ENCODE data around the gene LHCGR.

Gene LHCGR

GRCh38 chr2:48728295-48728694 is 27.2 kb downstream of the LHCGR start:
- H3K4me1 ChIP-seq (ENCODE audit: insufficient read depth, low read length), result peaks cover 13% of the 10 kb centered on the region
- no peaks in the 10 kb centered on the region for H3K36me3 ChIP-seq (ENCODE audit: insufficient read depth, low read length)
- no peak overlapping the region for H3K9ac ChIP-seq (ENCODE audit: low read depth, low read length)
- no peaks in the 10 kb centered on the region for H3K9me3 ChIP-seq (ENCODE audit: control insufficient read depth, insufficient read depth, low read length)

- no peaks in the 10 kb centered on the region for H3K9me3 ChIP-seq (ENCODE audit: control insufficient read depth, insufficient read depth, low read length)
- peaks cover 13% of the 10 kb centered on the region for H3K4me1 ChIP-seq (ENCODE audit: insufficient read depth, low read length)
- H3K9ac ChIP-seq (ENCODE audit: low read depth, low read length), result no peak overlapping the region
- H3K36me3 ChIP-seq (ENCODE audit: insufficient read depth, low read length), result no peaks in the 10 kb centered on the region
Measured at GRCh38 chr2:48727560-48727959, 28.0 kb downstream of the LHCGR start.

GRCh38 chr2:48725696-48726494 is 29.6 kb downstream of the LHCGR start:
- H3K9ac ChIP-seq (ENCODE audit: low read depth, low read length), result no peak overlapping the region
- H3K4me1 ChIP-seq (ENCODE audit: insufficient read depth, low read length), result peaks cover 13% of the 10 kb centered on the region
- no peaks in the 10 kb centered on the region for H3K36me3 ChIP-seq (ENCODE audit: insufficient read depth, low read length)
- H3K9me3 ChIP-seq (ENCODE audit: control insufficient read depth, insufficient read depth, low read length), result no peaks in the 10 kb centered on the region

DNA sequence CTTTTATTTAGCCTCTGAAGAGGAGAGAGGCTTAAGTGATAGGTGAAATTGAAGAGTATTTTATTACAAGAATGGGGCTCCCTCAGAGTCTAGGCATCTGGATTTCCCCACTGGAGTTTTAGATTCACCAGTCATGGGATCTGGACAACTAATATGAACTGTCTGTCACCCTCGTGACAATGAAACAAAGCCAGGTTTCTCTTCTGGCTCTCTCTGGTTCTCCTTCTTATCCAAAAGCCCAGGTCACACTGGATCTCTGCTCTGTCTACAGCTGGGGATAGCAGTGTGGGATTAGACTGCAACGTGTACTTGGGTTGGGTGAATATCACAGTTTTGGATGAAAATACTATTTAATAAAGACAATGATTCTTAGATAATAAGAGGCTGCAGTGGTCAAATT is 31.2 kb downstream of the LHCGR start:
- no peaks in the 10 kb centered on the region for H3K9me3 ChIP-seq (ENCODE audit: control insufficient read depth, insufficient read depth, low read length)
- H3K9ac ChIP-seq (ENCODE audit: low read depth, low read length), result no peak overlapping the region
- peaks cover 6% of the 10 kb centered on the region; the same call in 1 of the 2 replicates for H3K4me1 ChIP-seq (ENCODE audit: insufficient read depth, low read length)
- no peaks in the 10 kb centered on the region for H3K36me3 ChIP-seq (ENCODE audit: insufficient read depth, low read length)

DNA sequence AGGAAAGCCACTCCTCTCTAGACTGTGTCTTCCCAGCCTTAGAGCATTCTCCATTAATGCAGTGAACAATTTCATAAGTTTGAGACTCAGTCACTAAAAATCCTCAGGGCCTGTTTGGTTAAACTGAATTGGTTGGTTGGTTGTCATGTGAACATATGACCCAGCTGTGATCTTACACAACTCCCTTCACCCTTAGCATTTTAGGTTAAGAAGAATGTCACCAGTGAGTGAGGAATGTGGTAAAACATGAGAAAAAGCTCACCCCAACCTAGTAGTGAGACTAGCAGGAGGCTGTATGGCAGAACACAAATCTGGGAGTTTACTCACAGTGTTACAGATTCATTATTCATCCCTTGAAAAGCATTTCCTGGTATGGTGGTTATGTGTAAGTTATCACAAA is 32.4 kb downstream of the LHCGR start:
- peaks cover 5% of the 10 kb centered on the region; the same call in 1 of the 2 replicates for H3K4me1 ChIP-seq (ENCODE audit: insufficient read depth, low read length)
- no peaks in the 10 kb centered on the region for H3K36me3 ChIP-seq (ENCODE audit: insufficient read depth, low read length)
- no peaks in the 10 kb centered on the region for H3K9me3 ChIP-seq (ENCODE audit: control insufficient read depth, insufficient read depth, low read length)
- H3K9ac ChIP-seq (ENCODE audit: low read depth, low read length), result no peak overlapping the region

DNA sequence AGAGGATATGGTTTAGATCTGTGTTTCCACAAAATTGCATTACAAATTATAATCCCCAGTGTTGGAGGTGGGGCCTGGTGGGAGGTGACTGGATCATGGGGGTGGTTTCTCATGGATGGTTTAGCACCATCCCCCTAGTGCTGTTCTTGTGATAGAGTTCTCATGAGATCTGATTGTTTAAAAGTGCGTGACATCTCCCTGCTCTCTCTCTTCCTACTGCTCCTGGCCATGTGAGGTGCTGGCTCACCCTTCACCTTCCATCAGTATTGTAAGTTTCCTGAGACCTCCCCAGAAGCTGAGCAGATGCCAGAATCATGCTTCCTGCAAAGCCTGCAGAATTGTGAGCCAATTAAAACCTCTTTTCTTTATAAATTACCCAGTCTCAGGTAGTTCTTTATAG is 33.1 kb downstream of the LHCGR start:
- Histone ChIP-seq H3K9ac (ENCODE audit: low read depth, low read length) (no peak overlapping the region), H3K9me3 (ENCODE audit: control insufficient read depth, insufficient read depth, low read length) (no peaks in the 10 kb centered on the region), H3K4me1 (ENCODE audit: insufficient read depth, low read length) (0 out of 2 replicates have a peak, but pooled peaks cover 5% of the 10 kb centered on the region), H3K36me3 (ENCODE audit: insufficient read depth, low read length) (no peaks in the 10 kb centered on the region)

- H3K4me1 ChIP-seq (ENCODE audit: insufficient read depth, low read length), result 0 out of 2 replicates have a peak, but pooled peaks cover 5% of the 10 kb centered on the region
- H3K36me3 ChIP-seq (ENCODE audit: insufficient read depth, low read length), result no peaks in the 10 kb centered on the region
- H3K9ac ChIP-seq (ENCODE audit: low read depth, low read length), result no peak overlapping the region
- no peaks in the 10 kb centered on the region for H3K9me3 ChIP-seq (ENCODE audit: control insufficient read depth, insufficient read depth, low read length)
Measured at GRCh38 chr2:48721158-48721557, 34.4 kb downstream of the LHCGR start.

DNA sequence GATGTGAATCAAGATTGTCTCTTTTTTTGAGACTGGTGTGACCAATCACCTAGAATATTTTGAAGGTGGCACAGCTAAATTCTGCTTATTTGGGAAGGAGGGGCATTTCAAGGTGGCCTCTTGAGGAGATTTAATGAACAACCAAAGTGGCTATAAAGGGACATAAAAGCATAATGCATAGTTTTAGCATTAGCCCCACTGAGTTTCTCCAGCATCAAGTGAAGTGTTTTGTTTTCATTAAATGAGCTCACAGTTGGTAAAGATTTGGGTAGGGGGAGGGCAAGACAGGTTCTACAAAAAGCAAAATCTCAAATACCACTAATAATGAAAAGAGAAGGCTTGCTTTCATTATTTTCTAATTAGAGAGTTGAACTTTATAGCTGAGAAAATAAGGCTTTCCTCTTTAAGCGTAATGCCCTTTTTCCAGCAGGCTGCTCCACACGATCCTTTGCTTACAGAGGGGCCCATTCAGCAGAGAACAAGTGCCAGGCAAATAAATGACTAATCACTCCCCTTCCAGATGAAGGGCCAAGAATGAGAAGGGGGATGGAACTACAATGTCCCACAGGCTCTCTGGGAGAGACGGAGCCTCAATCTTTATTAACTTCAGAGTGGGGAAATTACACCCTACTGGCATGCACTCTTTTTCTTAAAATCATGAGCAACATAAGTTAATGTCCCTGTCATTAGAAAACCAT is 35.9 kb downstream of the LHCGR start:
- Histone ChIP-seq H3K9me3 (ENCODE audit: control insufficient read depth, insufficient read depth, low read length) (no peaks in the 10 kb centered on the region), H3K36me3 (ENCODE audit: insufficient read depth, low read length) (no peaks in the 10 kb centered on the region), H3K4me1 (ENCODE audit: insufficient read depth, low read length) (peaks cover 20% of the 10 kb centered on the region), H3K9ac (ENCODE audit: low read depth, low read length) (no peak overlapping the region)

DNA sequence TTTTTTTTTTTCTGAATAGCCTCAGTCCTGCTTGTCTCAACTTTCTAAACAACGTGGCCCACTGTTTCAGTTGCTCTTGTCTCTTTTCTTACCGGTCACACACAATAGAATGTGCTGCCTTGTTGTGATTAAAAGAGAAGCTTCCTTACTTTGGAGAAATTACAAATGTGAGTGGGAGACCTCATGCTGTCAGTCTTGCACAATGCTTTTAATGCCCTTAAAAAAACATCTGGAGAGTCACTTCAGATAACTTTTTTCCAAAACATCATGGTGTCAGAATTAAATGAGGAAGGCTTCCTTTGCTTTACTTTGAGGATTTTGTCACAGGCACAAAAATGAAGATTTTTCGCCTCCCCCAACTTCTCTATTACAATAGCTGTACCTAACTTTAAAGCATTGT is 37.7 kb downstream of the LHCGR start:
- no peaks in the 10 kb centered on the region for H3K36me3 ChIP-seq (ENCODE audit: insufficient read depth, low read length)
- no peaks in the 10 kb centered on the region for H3K9me3 ChIP-seq (ENCODE audit: control insufficient read depth, insufficient read depth, low read length)
- no peak overlapping the region for H3K9ac ChIP-seq (ENCODE audit: low read depth, low read length)
- peaks cover 21% of the 10 kb centered on the region for H3K4me1 ChIP-seq (ENCODE audit: insufficient read depth, low read length)

GRCh38 chr2:48715956-48716355 is 39.6 kb downstream of the LHCGR start:
- no peaks in the 10 kb centered on the region; the same call in 1 of the 2 replicates for H3K9me3 ChIP-seq (ENCODE audit: control insufficient read depth, insufficient read depth, low read length)
- no peaks in the 10 kb centered on the region for H3K36me3 ChIP-seq (ENCODE audit: insufficient read depth, low read length)
- no peak overlapping the region for H3K9ac ChIP-seq (ENCODE audit: low read depth, low read length)
- peaks cover 21% of the 10 kb centered on the region for H3K4me1 ChIP-seq (ENCODE audit: insufficient read depth, low read length)

- Histone ChIP-seq H3K36me3 (ENCODE audit: insufficient read depth, low read length) (no peaks in the 10 kb centered on the region), H3K9ac (ENCODE audit: low read depth, low read length) (no peak overlapping the region), H3K4me1 (ENCODE audit: insufficient read depth, low read length) (peaks cover 21% of the 10 kb centered on the region), H3K9me3 (ENCODE audit: control insufficient read depth, insufficient read depth, low read length) (no peaks in the 10 kb centered on the region; the same call in 1 of the 2 replicates)
Measured at GRCh38 chr2:48715042-48715899, 40.3 kb downstream of the LHCGR start.

- no peak overlapping the region for H3K9ac ChIP-seq (ENCODE audit: low read depth, low read length)
- H3K36me3 ChIP-seq (ENCODE audit: insufficient read depth, low read length), result no peaks in the 10 kb centered on the region
- H3K9me3 ChIP-seq (ENCODE audit: control insufficient read depth, insufficient read depth, low read length), result no peaks in the 10 kb centered on the region; the same call in 1 of the 2 replicates
- peaks cover 16% of the 10 kb centered on the region for H3K4me1 ChIP-seq (ENCODE audit: insufficient read depth, low read length)
Measured at GRCh38 chr2:48714245-48714644, 41.3 kb downstream of the LHCGR start.

- Histone ChIP-seq H3K9ac (ENCODE audit: low read depth, low read length) (no peak overlapping the region), H3K36me3 (ENCODE audit: insufficient read depth, low read length) (no peaks in the 10 kb centered on the region), H3K4me1 (ENCODE audit: insufficient read depth, low read length) (peaks cover 16% of the 10 kb centered on the region), H3K9me3 (ENCODE audit: control insufficient read depth, insufficient read depth, low read length) (no peaks in the 10 kb centered on the region; the same call in 1 of the 2 replicates)
Measured at GRCh38 chr2:48713647-48714046, 41.9 kb downstream of the LHCGR start.

- no peaks in the 10 kb centered on the region for H3K36me3 ChIP-seq (ENCODE audit: insufficient read depth, low read length)
- no peak overlapping the region for H3K9ac ChIP-seq (ENCODE audit: low read depth, low read length)
- peaks cover 16% of the 10 kb centered on the region for H3K4me1 ChIP-seq (ENCODE audit: insufficient read depth, low read length)
- H3K9me3 ChIP-seq (ENCODE audit: control insufficient read depth, insufficient read depth, low read length), result no peaks in the 10 kb centered on the region; the same call in none of the 2 replicates
Measured at GRCh38 chr2:48712151-48712550, 43.4 kb downstream of the LHCGR start.

Measured in ES-I3 (cell line).